Measurements from ENCODE around the gene HHEX. TPM values are rescaled to one million over a fixed set of nuclear protein-coding genes. Genes with fewer than 3 reads are reported as not detected.

HHEX gene
- total RNA-seq, 1 donor from 2014 or later: 0.32 TPM

GRCh38 chr10:92681306-92681834, 8.4 kb upstream of the HHEX start:
- Mint-ChIP-seq H3K4me1 (ENCODE audit: low read depth) (no peaks in the 10 kb centered on the region), H3K27me3 (ENCODE audit: low read depth) (peaks cover 36% of the 10 kb centered on the region), H3K9me3 (no peaks in the 10 kb centered on the region), H3K36me3 (ENCODE audit: low read depth) (no peaks in the 10 kb centered on the region), H3K4me3 (ENCODE audit: low read depth) (no peak overlapping the region), H3K27ac (no peak overlapping the region)
- DNase-seq (ENCODE audit: low spot score): no peak
- intact Hi-C loops (cut with micrococcal nuclease): no loop called here

GRCh38 chr10:92688573-92688926, 1.2 kb upstream of the HHEX start:
- H3K4me3 Mint-ChIP-seq (ENCODE audit: low read depth): peak overlapping the region; percentile 62
- DNase-seq (ENCODE audit: low spot score): no peak
- H3K27ac Mint-ChIP-seq: no peak overlapping the region
- H3K27me3 Mint-ChIP-seq (ENCODE audit: low read depth): peaks cover 69% of the 10 kb centered on the region
- intact Hi-C loops (cut with micrococcal nuclease): no loop called here
- H3K9me3 Mint-ChIP-seq: no peaks in the 10 kb centered on the region
- peaks cover 21% of the 10 kb centered on the region for H3K4me1 Mint-ChIP-seq (ENCODE audit: low read depth)
- H3K36me3 Mint-ChIP-seq (ENCODE audit: low read depth): no peaks in the 10 kb centered on the region

- no peak for DNase-seq (ENCODE audit: low spot score)
- H3K4me1 Mint-ChIP-seq (ENCODE audit: low read depth): peaks cover 21% of the 10 kb centered on the region
These were observed 660 bp upstream of the HHEX start for GRCh38 chr10:92688927-92689662.

GRCh38 chr10:92690211-92690914, 608 bp downstream of the HHEX start:
- peak overlapping the region; percentile 51 for H3K4me3 Mint-ChIP-seq (ENCODE audit: low read depth)

More at GRCh38 chr10:92688927-92689662, 660 bp upstream of the HHEX start:
- Mint-ChIP-seq H3K4me3 (ENCODE audit: low read depth) (peak overlapping the region; percentile 62), H3K27ac (no peak overlapping the region), H3K27me3 (ENCODE audit: low read depth) (peaks cover 72% of the 10 kb centered on the region), H3K9me3 (no peaks in the 10 kb centered on the region), H3K36me3 (ENCODE audit: low read depth) (no peaks in the 10 kb centered on the region)
- intact Hi-C loops (cut with micrococcal nuclease): no loop called here

GRCh38 chr10:92690915-92691590, 1.3 kb downstream of the HHEX start:
- H3K4me1 Mint-ChIP-seq (ENCODE audit: low read depth): peaks cover 21% of the 10 kb centered on the region
- no peak overlapping the region for H3K27ac Mint-ChIP-seq
- intact Hi-C loops (cut with micrococcal nuclease): loop anchor here (2.0 to 5.0 kb wide), 3 partner anchors 99 to 376 kb away; partner anchors contain the start of genes EXOC6 and KIF11
- peak overlapping the region; percentile 51 for H3K4me3 Mint-ChIP-seq (ENCODE audit: low read depth)
- H3K27me3 Mint-ChIP-seq (ENCODE audit: low read depth): peaks cover 70% of the 10 kb centered on the region
- H3K9me3 Mint-ChIP-seq: no peaks in the 10 kb centered on the region
- no peak for DNase-seq (ENCODE audit: low spot score)
- H3K36me3 Mint-ChIP-seq (ENCODE audit: low read depth): no peaks in the 10 kb centered on the region

More at GRCh38 chr10:92690211-92690914, 608 bp downstream of the HHEX start:
- Mint-ChIP-seq H3K36me3 (ENCODE audit: low read depth) (no peaks in the 10 kb centered on the region), H3K9me3 (no peaks in the 10 kb centered on the region), H3K27me3 (ENCODE audit: low read depth) (peaks cover 72% of the 10 kb centered on the region), H3K27ac (no peak overlapping the region), H3K4me1 (ENCODE audit: low read depth) (peaks cover 21% of the 10 kb centered on the region)
- peak; percentile 60 for DNase-seq (ENCODE audit: low spot score)
- intact Hi-C loops (cut with micrococcal nuclease): loop anchor here (2.0 to 5.0 kb wide), 3 partner anchors 98 to 376 kb away; partner anchors contain the start of genes EXOC6 and KIF11

- peaks cover 70% of the 10 kb centered on the region for H3K27me3 Mint-ChIP-seq (ENCODE audit: low read depth)
- DNase-seq (ENCODE audit: low spot score): no peak
- H3K9me3 Mint-ChIP-seq: no peaks in the 10 kb centered on the region
- H3K4me1 Mint-ChIP-seq (ENCODE audit: low read depth): peaks cover 21% of the 10 kb centered on the region
- H3K36me3 Mint-ChIP-seq (ENCODE audit: low read depth): no peaks in the 10 kb centered on the region
- no peak overlapping the region for H3K27ac Mint-ChIP-seq
- peak overlapping the region; percentile 30 for H3K4me3 Mint-ChIP-seq (ENCODE audit: low read depth)
- intact Hi-C loops (cut with micrococcal nuclease): loop anchor here (2.0 to 5.0 kb wide), 3 partner anchors 99 to 375 kb away; partner anchors contain the start of genes EXOC6 and KIF11
These were observed 1.9 kb downstream of the HHEX start for GRCh38 chr10:92691591-92692079.

- H3K4me1 Mint-ChIP-seq (ENCODE audit: low read depth): peaks cover 21% of the 10 kb centered on the region
- no peak overlapping the region for H3K27ac Mint-ChIP-seq
- intact Hi-C loops (cut with micrococcal nuclease): loop anchor here (5.0 kb wide), 2 partner anchors 100 to 155 kb away; partner anchors contain the start of genes EXOC6 and KIF11
- H3K36me3 Mint-ChIP-seq (ENCODE audit: low read depth): no peaks in the 10 kb centered on the region
- DNase-seq (ENCODE audit: low spot score): no peak
- no peaks in the 10 kb centered on the region for H3K9me3 Mint-ChIP-seq
- no peak overlapping the region for H3K4me3 Mint-ChIP-seq (ENCODE audit: low read depth)
- peaks cover 69% of the 10 kb centered on the region for H3K27me3 Mint-ChIP-seq (ENCODE audit: low read depth)
These were observed 2.4 kb downstream of the HHEX start for GRCh38 chr10:92692080-92692671.

GRCh38 chr10:92692697-92693533, 3.2 kb downstream of the HHEX start:
- Mint-ChIP-seq H3K36me3 (ENCODE audit: low read depth) (no peaks in the 10 kb centered on the region), H3K27me3 (ENCODE audit: low read depth) (peaks cover 71% of the 10 kb centered on the region), H3K27ac (no peak overlapping the region), H3K9me3 (no peaks in the 10 kb centered on the region), H3K4me1 (ENCODE audit: low read depth) (peaks cover 23% of the 10 kb centered on the region), H3K4me3 (ENCODE audit: low read depth) (no peak overlapping the region)
- intact Hi-C loops (cut with micrococcal nuclease): loop anchor here (5.0 kb wide), 2 partner anchors 101 to 154 kb away; partner anchors contain the start of genes EXOC6 and KIF11
- DNase-seq (ENCODE audit: low spot score): no peak

GRCh38 chr10:92693534-92693893, 3.8 kb downstream of the HHEX start:
- H3K4me3 Mint-ChIP-seq (ENCODE audit: low read depth): no peak overlapping the region
- peaks cover 26% of the 10 kb centered on the region for H3K4me1 Mint-ChIP-seq (ENCODE audit: low read depth)
- no peaks in the 10 kb centered on the region for H3K9me3 Mint-ChIP-seq
- H3K27ac Mint-ChIP-seq: no peak overlapping the region
- H3K27me3 Mint-ChIP-seq (ENCODE audit: low read depth): peaks cover 70% of the 10 kb centered on the region
- intact Hi-C loops (cut with micrococcal nuclease): loop anchor here (5.0 kb wide), 2 partner anchors 101 to 154 kb away; partner anchors contain the start of genes EXOC6 and KIF11
- DNase-seq (ENCODE audit: low spot score): no peak
- no peaks in the 10 kb centered on the region for H3K36me3 Mint-ChIP-seq (ENCODE audit: low read depth)

- H3K27me3 Mint-ChIP-seq (ENCODE audit: low read depth): peaks cover 76% of the 10 kb centered on the region
- H3K27ac Mint-ChIP-seq: no peak overlapping the region
- no peaks in the 10 kb centered on the region for H3K36me3 Mint-ChIP-seq (ENCODE audit: low read depth)
- H3K4me3 Mint-ChIP-seq (ENCODE audit: low read depth): no peak overlapping the region
- H3K4me1 Mint-ChIP-seq (ENCODE audit: low read depth): peaks cover 28% of the 10 kb centered on the region
- intact Hi-C loops (cut with micrococcal nuclease): no loop called here
- DNase-seq (ENCODE audit: low spot score): no peak
- H3K9me3 Mint-ChIP-seq: no peaks in the 10 kb centered on the region
These were observed 6.2 kb downstream of the HHEX start for GRCh38 chr10:92695679-92696605.
